ENCODE measurements around the gene USH2A.
"Not testable (repeated sequence)": the region's sequence is repeated elsewhere in the genome, so short reads cannot be mapped to it uniquely, and the experiment has no call there.

The USH2A gene

DNA sequence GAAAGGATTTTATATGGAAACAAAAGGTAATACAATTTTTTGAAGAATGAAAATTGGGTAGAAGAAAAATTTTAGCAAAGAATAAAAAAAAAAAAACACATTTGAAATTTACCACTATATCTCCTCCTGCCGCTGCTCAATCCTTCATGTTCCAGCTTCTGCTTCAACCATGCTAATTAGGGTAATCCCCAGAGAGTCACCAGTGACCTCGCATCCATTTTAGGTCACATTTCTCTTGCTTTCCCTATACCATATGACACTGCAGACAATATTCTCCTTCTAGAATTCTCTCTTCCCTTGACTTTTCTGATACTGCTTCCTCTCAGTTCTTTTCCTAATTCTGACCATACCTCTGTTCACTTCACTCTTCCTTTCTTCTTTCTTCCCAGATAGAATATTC, 237.1 kb downstream of the USH2A start:
- no peak for DNase-seq

DNA sequence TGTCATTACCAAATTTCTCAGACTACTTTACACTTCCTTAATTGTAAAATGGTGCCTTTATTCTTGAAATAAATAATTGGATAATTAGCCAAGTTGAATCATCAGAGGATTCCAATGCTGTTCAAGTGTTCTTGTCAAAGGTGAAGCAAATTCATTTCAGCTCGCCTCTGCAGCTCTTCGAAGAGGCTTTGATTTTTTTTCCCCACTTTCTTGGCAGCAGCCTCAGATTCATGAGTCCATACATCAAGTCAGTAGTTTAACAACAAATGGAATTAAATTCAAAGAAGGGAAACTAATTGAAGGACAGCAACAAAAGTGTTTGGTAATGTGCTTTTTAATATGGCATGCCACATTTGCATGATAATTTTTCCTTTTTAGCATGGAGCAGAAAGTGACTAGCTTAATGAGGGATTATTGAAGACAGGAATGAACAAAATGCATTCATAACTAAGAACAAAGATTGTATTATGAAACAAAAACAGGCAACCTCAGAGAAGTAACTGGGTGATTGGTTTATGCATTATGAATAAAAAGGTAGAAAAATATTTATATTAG, 239.0 kb downstream of the USH2A start:
- no peak for DNase-seq

DNA sequence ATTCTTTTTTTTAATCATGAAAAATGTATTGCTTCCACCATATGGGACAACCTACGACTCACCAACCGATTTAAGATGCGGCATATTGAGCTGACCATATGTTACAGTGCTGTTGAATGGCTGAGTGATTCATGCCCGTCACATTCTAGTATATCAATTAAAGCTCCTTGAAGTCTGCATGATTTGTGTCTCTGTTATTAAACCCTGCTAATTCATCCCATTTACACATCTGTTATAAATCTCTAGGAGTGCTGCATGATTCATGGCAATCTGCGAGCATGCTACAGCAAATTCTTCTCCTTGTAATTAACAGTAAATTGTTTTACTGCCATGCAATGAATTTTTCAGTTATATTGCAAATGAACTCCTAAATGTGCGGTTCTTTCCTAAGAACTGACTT, 239.8 kb downstream of the USH2A start:
- no peak for DNase-seq

DNA sequence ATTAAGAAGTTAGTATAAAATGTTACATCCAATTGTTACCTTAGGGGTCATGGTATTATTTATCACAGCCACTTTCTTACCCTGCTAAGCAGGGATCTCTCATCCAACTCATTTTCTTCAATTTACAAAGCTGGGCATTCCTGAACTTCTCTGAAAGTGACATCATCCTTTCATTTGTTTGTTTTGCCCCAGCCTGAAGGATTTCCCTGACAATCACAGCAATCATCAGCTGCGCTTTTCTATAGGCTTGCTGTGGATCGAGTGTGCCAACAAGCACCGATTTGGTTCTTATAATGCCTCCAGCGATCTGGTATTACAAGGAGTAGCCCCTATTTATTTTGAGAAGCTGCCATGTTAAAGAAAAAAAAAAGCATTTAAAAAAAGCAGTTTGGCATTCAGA, 240.2 kb downstream of the USH2A start:
- no peak for DNase-seq

DNA sequence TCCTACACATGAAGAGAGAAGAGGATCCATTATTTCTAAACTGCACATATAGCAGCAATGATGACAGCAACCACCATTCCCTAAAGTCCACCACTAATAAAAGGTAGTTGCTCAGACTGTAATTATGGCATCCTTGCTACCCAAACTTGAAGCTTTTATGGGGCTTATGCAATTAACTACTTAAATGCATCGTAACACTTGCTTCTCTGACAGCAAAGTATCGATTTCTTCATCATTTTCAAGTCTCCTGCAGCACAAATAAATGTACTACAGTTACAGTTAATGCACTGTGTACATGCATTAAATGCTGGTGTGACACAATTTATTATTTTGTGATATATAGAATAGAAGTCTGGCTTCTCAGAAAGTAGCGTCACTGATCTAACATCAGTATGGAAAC, 241.7 kb downstream of the USH2A start:
- DNase-seq, result no peak

DNA sequence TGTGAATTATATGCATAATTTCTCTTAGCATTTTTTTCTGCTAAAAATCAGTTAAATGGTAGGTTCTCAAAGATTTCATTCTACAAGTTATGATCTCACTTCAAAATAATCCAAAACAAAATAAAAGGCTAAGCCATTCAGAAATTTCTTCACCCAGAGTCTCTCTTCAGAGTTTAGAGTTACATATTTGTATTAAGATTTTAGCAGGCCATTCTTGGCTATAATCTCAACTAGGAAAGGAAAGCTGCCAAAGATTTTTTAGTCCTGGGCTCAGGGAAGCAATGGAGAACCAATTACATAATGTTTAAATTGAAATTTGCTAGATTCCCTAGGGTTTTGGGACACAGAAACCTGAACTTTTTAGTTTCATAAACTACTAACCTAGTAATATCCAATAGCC, 245.0 kb downstream of the USH2A start:
- DNase-seq, result no peak

DNA sequence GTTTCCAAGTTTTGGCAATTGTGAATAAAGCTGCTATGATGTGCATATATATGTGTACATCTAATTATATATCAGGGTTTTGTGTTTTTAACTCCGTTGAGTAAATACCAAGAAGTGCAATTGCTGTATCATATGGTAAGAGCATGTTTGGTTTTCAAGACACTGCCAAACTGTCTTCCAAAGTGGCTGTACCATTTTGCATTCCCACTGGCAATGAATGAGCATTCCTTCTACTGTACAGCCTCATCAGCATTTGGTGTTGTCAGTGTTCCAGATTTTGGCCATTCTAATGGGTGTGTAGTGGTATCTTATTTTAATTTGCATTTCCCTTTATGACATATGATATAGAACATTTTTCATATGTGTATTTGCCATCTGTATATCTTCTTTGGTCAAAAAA, 246.3 kb downstream of the USH2A start:
- no peak for DNase-seq

DNA sequence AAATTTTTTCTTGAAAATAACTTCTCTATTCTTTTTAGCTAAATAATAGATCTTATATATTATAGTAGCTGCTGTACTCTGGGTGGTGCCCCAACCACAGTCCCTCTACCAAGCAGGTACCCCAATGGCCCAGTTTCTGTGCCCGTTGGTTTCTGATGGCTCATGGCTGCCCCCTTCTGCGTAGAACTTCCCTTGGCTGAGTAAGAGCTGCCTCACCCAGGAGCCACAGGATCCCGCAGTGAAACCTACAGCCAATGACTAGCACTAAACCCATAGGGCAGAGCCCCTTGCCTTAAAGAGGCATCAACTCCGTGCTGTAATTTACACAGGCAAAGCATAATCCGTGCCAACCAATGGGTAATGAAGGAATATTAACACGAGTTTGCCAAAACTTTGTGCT, 247.5 kb downstream of the USH2A start:
- no peak for DNase-seq

DNA sequence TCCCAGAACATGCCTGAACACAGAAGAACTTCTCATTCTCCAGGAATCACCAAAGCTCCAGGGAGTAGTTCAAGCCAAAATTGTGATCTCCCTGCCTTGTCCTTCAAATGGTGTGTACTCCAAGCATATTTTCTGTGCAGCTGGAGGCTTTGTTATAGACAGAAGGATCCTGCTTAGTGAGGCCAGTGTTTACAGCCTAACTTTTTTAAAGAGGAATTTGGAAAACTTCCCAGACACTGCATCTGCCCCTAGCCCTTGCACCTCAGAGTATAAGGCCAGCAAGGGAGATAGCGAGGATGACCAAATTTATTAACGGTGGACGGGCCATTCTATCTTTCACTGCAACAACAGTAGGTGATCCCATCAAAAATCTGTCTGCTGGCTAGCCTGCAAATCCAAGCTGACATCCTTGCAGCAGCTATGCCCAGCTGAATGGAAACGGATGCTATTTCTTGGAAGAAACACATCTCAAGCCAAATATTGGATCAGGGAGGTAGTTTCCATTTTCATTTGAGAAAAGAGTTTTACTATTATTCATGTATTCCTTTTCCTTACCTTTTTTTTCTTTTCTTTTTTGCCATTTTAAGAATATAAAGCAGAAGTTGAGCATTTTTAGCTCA, 249.8 kb downstream of the USH2A start:
- no peak for DNase-seq

DNA sequence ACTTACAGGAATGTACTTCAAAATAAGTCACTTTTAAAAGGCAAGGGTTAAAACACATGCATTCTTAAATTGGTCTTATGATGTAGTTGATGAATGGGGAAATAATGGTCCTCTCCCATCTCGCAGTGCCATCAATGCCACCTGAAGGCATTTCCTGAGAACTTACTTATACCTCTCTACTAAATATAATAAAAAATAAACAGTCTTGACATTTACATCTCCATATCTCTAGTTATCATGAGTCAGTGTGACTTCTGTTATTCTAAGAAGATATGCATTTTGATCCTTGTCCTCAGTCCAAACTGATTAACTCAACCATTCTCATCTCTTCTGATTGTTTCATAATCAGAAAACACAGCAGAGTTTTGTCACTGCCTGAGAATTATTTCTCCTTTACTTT, 253.9 kb downstream of the USH2A start:
- DNase-seq, result no peak

DNA sequence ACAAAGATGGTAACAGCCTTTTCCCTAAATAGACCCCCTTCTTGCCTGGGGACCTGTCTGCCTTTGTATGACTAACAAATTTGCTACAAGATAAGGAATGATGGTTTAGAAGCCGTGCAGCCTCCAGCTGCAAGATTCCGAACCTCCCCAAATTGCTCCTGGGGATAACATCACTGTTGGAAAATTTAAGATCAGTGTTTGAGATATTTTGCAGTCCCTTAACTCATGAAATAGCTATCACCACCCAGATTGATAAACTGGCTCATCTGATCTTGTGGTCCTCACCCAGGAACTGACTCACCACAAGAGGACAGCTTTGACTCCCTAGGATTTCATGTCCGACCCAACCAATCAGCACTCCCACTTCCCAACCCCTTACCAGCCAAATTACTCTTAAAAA, 254.7 kb downstream of the USH2A start:
- no peak for DNase-seq

DNA sequence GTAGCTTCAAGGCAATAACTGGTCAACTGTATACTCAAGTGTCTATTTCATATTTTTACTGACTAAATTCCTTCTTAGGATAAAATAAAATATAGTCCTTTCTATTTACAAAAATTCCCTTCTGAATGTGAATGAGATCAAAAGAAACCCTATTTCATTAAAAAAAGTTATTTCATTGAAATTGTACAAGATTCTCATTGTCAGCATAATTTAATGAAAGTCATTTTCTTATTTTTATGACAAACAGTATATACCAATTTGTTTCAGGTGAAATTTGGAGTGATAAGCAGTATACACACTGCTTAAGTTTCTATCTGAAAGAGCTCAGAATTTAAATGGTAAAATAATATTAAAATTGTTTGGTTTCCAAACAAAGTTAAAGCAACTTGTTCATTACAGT, 269.2 kb downstream of the USH2A start:
- DNase-seq, result no peak

DNA sequence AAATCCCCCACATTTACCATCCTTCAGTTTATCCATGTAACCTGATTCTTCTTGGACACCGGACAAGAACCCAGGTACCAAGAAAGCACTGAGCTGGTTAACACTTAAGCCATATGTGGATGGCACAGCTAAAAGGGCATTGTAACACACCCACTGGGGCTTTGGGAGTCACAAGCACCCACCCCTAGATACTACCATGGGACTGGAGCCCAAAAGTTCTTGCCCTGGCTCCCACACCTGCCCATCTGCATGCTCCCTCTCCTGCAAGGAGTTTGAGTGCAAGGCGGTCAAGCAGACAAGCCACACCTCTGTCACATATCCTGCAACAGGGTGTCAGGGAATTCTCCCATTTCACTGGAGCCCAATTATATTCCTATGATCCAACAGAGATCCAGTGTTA, 270.1 kb downstream of the USH2A start:
- no peak for DNase-seq

DNA sequence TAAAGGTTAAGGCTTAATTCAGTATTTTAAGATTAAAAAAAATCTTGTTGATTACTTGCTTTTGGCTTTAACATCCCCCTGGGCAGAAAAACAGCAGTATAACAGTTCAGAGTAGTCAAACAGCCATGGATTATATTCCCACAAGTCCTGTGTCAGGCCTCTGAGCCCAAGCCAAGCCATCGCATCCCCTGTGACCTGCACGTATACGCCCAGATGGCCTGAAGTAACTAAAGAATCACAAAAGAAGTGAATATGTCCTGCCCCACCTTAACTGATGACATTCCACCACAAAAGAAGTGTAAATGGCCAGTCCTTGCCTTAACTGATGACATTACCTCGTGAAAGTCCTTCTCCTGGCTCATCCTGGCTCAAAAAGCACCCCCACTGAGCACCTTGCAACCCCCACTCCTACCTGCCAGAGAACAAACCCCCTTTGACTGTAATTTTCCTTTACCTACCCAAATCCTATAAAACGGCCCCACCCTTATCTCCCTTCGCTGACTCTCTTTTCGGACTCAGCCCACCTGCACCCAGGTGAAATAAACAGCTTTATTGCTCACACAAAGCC, 277.7 kb downstream of the USH2A start:
- DNase-seq, result not testable (repeated sequence)

DNA sequence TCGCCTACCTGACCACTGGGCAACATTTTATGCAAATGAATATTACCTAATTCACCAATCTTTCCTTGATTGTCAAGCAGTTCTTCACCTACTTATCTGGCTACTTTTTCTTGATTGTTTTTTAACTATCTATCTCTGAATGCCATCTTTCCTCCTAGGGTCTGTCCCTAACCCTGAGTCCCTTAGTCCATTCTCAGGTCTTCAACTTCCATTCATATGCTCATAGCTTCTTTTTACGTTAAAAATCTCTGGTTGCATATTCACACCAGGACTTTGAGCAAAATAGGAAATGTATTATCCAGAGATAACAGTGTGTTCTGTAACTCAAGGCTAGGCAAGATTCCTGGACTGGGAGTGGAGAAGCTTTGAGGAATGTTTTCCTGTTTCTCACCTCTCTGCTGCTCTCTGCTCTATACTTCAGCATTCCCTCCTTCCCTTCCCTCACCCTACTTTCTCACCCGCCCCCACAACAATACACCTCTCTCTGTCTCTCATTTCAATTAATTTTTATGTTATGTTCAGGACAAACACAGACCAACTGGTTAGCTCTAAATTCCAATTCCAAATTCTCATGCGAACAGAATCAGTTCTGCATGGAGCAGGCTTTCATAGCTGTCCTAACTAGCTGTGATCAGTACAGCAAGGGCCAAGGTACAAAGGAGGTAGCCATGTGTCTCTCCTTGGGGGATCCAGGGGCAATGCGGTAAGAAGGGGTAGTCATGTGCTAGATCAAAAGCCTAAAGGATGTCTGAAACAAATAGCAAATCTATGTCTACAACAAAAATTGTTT, 278.4 kb downstream of the USH2A start:
- DNase-seq, result no peak

DNA sequence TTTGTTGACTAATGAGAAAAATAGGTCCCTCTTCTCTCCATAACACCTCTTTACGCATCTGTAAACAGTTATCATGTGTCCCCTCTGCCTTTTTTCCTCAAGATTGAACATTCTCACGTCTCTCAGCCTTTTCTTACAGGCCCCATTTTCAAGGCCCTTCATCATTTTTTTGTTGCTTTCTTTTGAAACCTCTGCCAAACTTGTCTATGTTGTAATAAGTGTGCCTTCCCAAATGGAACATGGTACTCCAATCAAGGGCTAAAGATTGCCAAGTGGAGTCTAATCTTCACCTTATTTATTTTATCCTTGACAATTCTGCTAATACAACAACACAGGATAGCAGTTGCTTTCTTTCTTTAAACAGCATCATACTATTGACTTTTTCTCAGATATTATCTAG, 280.3 kb downstream of the USH2A start:
- no peak for DNase-seq

DNA sequence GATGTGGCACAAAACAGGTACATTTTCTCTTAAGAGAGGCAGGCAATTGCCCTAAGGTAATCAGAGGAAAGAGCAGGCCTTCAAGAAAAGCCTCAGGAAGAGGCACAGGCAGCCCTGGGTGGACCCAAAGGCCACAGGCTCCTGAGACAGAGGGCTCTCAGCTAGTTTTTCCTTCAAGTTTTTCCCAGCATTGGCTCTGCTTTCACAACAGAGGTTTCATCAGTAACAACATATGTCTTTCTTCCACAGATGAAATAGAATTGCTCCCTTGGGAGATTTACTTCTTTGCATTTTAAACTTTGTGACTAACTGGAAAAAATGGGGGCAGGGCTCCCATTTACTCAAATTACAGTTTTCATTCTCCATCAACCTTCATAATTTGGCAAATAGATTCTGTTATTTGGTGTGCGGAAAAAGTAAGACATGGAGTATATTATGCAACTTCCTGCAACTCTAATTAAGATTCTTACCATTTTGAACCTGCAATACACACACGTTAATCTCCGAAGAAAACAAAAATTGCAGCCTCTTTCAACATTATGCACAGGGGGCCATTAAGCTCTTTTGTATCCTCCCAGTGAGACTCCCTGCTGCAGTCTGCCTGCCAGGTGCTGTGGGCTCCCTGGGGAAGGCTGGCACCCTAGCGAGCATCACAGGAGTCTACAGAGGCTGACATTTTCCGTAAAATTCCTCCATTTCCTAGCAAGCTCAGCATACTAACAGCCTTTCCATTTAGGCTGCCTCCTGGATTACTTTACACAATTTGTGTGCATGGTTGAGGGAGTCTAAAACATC, 282.3 kb downstream of the USH2A start:
- DNase-seq, result no peak

DNA sequence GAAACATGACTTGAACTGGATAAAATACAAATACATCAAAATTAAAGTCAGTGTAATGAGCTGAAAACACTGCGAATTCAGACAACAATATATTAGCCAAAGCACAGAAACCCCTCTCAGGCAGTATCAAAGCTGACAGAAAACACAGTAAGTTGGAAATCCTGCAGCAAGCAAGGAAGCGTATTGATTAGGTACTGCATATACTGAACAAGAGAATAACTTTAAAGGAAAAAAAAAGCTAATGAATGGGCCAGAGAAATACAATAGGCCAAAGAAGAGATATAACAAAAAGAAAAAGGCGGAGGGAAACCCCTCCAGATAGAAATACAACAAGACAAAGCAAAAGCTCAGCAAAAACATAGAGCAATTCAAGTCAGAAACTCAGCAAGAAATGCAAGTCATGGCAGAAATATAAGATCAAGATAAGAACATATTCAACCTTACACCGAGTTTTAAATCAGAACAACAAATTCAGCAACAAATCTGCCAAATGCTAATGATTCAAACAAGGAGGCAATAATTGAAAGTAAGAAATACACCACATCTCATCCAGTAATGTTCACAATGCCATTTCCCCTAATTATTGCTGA, 299.0 kb downstream of the USH2A start:
- DNase-seq, result no peak

DNA sequence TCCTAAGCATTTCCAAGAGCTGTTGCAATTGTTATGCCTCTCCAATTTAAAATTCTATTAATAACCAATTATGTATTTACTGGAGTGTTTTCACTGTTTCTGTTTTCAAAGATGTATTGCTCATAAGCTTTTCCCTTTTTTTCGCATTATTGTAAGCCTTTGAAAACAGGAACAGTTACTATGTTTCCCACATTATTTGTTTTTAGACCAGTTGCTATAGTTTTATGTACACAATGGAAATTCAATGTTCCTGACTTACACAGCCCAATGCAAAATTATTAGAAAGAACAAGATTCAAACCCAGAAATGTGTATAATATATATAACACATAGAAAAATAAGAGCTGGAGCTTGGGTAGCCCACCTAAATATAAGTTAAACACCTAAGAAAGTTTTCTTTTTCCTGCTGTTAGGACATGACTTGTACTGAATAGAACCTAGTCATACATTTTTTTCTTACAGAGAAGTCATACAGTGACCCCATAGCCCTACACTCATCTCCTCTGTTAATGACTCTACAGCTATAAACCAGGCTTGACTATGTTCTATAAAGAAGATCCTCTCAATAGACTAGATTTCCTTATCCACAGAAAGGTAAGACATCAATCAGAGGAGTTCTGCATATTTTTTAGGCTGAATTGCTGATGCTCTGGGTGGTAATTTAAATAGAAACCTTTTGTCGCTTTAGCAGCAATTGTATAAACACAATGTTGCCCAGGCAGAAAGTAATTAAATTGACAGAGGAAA, 299.6 kb downstream of the USH2A start:
- DNase-seq, result no peak

DNA sequence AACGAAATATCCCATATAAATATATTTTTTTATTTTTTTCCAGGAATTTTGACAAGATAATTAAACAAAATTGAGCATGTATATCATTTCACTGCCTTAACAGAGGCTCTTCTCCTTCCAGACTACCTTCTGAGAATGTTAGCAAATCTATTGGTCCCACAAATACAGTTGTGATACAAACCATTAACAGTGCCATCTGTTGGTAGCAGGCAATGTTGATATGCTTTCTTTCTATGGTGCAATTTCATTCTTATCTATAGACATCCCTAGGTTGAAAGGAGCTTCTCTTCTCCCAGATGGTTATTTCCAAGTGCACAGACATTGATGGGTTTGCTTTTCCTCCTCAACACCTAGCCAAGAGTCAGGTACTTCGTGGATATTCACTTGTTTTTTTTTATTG, 303.6 kb downstream of the USH2A start:
- no peak for DNase-seq

DNA sequence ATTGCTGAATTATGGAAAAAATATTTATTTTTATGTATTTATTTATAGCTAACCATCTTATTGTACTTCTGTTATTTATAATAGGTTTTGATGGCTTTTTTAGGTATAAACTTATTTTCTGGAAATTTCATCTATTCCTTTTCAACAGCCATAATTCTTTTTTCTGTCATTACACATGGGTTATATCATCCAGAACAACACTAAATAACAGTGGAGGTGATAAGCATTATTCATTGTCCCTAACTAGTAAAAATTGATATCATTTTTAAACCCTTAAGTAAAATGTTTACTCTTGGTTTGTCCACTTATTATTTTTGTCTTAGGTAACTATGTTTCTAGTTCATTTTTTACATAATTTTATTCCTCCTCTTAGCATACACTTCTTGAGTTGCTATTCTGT, 309.1 kb downstream of the USH2A start:
- DNase-seq, result no peak

DNA sequence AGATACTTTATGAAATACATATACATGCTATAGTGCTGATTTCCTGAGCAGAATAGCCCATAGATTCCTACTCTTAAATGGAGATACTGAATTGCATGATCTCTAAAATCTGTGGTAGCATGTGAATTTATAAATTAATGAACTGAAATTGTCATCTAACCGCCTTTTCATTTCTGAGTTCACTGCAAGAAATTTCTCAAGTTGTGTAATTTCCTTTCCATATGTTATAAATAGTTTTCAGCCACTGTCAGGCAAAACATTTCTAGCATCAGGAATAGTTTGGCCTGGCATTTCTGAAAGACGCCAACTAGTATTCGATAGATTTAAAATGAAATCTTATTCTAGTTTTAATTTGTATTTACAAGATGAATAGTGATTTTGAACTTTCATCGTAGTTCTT, 310.1 kb downstream of the USH2A start:
- no peak for DNase-seq

Measured in CD4-positive, alpha-beta T cell treated with Interleukin-4 for 4 hours (primary cell).